ENCODE data around the gene AKAP6.

AKAP6 gene

DNA sequence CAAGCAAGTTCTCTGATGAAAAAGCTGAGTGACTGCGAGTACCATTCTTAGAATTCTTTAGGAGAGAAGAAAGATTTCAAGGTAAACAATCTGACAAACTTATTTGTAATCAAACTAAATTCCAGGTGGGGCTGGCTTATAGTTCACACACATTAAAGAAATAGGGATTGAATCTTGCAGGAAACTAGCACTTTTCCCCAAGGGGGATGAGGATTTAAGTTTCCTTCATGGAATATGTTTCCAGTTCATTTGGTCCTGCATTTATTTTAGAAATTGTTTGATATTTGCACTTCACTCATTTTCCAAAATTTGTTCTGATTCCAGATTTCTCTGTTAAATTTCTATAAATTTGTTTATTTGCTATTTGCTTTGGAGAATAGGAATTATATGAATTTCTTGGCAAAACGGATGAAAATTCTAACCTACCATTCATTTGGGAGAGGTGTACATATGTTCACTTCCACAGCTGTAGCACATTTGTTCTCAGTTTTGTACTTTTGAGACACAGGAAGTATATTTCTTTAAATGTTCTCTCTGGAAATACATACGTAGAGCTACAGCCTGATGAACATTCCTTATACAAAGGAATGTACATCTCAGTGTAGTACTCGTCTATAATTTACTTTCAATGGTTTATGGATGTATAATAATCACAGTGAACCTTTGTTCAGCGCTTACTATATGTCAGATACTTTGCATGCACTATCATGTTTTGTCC is 145.5 kb downstream of the AKAP6 start:
- H3K27ac ChIP-seq (ENCODE audit: low read length): no peak overlapping the region

DNA sequence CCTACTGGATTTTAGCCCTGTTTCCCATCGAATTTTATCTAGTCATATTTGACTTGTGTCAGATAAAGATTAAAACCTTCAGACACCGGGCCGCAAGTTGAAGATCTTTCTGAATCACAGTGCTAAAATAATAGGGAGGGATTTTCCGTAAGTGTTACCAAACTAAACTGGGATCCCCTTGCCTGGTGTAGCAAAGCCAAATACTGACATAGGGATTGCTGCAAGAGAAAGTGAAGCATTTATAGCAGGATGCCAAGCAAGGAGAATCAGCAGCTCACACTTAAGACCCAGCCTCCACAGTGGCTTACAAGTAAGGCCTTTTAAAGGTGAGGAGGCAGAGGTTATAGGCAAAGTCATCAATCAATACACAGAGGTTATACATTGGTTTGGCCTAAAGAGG is 147.4 kb downstream of the AKAP6 start:
- no peak overlapping the region for H3K27ac ChIP-seq (ENCODE audit: low read length)
- H3K9ac ChIP-seq (ENCODE audit: low read depth, low read length): no peak overlapping the region
- peaks cover 15% of the 10 kb centered on the region for H3K4me1 ChIP-seq (ENCODE audit: insufficient read depth, low read length)
- no peaks in the 10 kb centered on the region for H3K27me3 ChIP-seq (ENCODE audit: insufficient read depth, low read length)
- no peak overlapping the region for H3K4me3 ChIP-seq (ENCODE audit: low read length)
- H3K36me3 ChIP-seq (ENCODE audit: insufficient read depth, low read depth, low read length): no peaks in the 10 kb centered on the region
- no peaks in the 10 kb centered on the region for H3K9me3 ChIP-seq (ENCODE audit: insufficient read depth, low read depth, low read length)

More for the DNA sequence above, 145.5 kb downstream of the AKAP6 start:
- peaks cover 15% of the 10 kb centered on the region for H3K4me1 ChIP-seq (ENCODE audit: insufficient read depth, low read length)
- no peaks in the 10 kb centered on the region for H3K36me3 ChIP-seq (ENCODE audit: insufficient read depth, low read depth, low read length)
- H3K27me3 ChIP-seq (ENCODE audit: insufficient read depth, low read length): no peaks in the 10 kb centered on the region
- H3K9me3 ChIP-seq (ENCODE audit: insufficient read depth, low read depth, low read length): no peaks in the 10 kb centered on the region
- H3K9ac ChIP-seq (ENCODE audit: low read depth, low read length): no peak overlapping the region
- H3K4me3 ChIP-seq (ENCODE audit: low read length): no peak overlapping the region

DNA sequence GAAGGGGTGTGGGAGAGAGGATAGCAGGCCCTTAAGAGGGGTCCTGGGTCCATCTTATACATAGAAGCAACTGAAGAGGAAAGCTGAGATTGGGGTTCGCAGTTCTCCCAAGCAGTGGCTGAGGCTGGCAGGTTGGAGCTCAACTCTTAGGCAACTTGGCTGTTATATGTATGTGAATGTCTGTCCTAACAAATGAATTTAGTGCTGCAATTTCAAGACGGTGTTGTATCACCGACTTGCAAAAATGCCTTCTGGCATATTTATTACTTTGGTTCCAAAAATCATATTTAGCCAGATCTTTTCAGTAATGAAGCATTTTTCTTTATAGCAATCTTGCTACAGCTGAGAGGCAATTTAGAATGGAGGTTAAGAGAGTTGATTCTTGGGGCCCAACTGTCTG is 148.3 kb downstream of the AKAP6 start:
- H3K36me3 ChIP-seq (ENCODE audit: insufficient read depth, low read depth, low read length): no peaks in the 10 kb centered on the region
- H3K9ac ChIP-seq (ENCODE audit: low read depth, low read length): no peak overlapping the region
- no peak overlapping the region for H3K27ac ChIP-seq (ENCODE audit: low read length)
- H3K27me3 ChIP-seq (ENCODE audit: insufficient read depth, low read length): no peaks in the 10 kb centered on the region
- H3K4me3 ChIP-seq (ENCODE audit: low read length): no peak overlapping the region
- no peaks in the 10 kb centered on the region for H3K9me3 ChIP-seq (ENCODE audit: insufficient read depth, low read depth, low read length)
- H3K4me1 ChIP-seq (ENCODE audit: insufficient read depth, low read length): peaks cover 11% of the 10 kb centered on the region

DNA sequence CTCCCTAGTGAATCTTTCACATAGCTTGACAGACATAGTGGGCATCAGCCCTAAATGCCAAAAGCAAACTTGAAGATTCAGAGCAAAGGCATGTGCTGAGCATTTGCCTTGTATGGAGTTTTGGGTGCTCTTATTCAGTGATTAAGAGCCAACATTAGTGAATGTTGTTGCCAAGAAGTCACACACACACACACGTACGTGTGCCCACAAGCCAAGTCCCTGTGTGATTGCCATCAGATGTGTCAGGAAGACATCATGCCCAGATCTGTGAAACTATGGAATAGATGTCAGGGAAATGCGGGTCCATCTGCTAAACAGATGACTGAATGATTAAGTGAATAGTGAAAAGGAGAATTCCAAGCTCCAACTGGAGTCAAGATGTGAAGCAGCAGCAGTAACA is 149.0 kb downstream of the AKAP6 start:
- Histone ChIP-seq H3K9ac (ENCODE audit: low read depth, low read length) (no peak overlapping the region), H3K27ac (ENCODE audit: low read length) (no peak overlapping the region), H3K4me3 (ENCODE audit: low read length) (no peak overlapping the region), H3K36me3 (ENCODE audit: insufficient read depth, low read depth, low read length) (no peaks in the 10 kb centered on the region), H3K9me3 (ENCODE audit: insufficient read depth, low read depth, low read length) (no peaks in the 10 kb centered on the region), H3K4me1 (ENCODE audit: insufficient read depth, low read length) (peaks cover 5% of the 10 kb centered on the region), H3K27me3 (ENCODE audit: insufficient read depth, low read length) (no peaks in the 10 kb centered on the region)

DNA sequence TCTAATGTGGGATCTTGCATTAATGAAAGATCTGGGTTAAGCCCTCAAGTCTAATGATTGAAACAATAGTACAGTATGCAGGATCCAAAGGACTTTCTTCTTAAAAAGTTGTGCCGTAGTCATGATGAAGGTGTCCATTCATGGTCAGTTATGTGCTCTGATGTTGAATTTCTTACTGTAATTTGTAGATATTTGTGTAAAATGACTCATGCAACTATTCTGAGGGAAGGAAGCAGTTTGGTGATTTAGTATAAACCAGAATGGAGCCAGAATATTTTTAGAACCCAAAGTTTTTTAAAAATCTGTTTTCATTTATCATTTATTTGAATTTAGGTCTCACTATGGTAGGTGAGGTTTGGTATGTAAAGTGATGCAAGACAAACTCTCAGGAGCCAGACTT is 151.2 kb downstream of the AKAP6 start:
- no peak overlapping the region for H3K27ac ChIP-seq (ENCODE audit: low read length)
- no peak overlapping the region for H3K9ac ChIP-seq (ENCODE audit: low read depth, low read length)
- no peaks in the 10 kb centered on the region for H3K36me3 ChIP-seq (ENCODE audit: insufficient read depth, low read depth, low read length)
- no peaks in the 10 kb centered on the region for H3K27me3 ChIP-seq (ENCODE audit: insufficient read depth, low read length)
- H3K4me1 ChIP-seq (ENCODE audit: insufficient read depth, low read length): no peaks in the 10 kb centered on the region
- H3K4me3 ChIP-seq (ENCODE audit: low read length): no peak overlapping the region
- H3K9me3 ChIP-seq (ENCODE audit: insufficient read depth, low read depth, low read length): no peaks in the 10 kb centered on the region

DNA sequence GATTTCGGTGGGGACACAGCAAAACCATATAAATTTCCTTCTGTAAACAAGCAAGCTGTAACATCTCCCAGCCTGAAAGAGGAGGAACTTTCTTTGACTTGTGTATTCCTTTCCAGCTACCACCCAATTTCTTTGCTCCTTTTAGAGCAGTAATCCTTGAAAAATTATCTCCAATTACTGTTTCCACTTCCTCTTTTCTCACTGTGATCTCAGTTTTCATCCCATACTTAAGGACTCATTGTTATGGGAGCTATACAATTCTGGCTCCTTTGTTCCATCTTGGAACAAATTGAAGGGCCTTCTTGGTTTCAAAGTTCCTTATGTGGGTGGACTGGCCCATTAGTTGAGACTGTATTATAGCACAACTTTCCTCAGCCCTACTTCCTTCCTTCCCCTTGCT is 152.6 kb downstream of the AKAP6 start:
- Histone ChIP-seq H3K36me3 (ENCODE audit: insufficient read depth, low read depth, low read length) (no peaks in the 10 kb centered on the region), H3K9ac (ENCODE audit: low read depth, low read length) (no peak overlapping the region), H3K4me1 (ENCODE audit: insufficient read depth, low read length) (no peaks in the 10 kb centered on the region), H3K27me3 (ENCODE audit: insufficient read depth, low read length) (no peaks in the 10 kb centered on the region), H3K27ac (ENCODE audit: low read length) (no peak overlapping the region), H3K9me3 (ENCODE audit: insufficient read depth, low read depth, low read length) (no peaks in the 10 kb centered on the region), H3K4me3 (ENCODE audit: low read length) (no peak overlapping the region)

DNA sequence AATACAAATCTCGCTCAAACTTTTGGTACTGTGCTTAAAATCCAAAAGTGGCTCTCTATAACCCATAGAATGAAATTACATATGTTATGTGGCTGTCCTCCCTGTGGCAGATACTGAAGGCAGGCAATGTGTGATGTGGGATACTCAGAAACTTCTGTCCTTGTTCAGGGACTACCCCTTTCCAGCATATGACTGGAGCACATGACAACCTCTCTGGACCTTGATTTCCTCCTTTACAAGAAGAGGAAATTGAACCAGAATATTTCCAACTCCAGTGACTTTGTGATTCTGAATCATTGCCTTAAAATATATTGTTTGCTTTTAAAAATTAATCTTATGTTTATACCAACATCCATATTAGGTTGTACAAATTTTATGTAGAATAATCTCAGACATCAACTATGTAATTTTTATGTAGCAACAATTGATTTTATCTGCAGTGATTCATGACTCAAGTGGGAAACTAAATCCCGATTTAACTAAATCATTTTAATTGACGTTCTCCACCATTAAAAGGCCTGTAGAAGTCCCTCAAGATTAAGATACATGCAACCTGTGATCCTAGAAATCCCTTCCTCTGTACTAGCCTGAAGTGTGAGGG is 162.4 kb downstream of the AKAP6 start:
- no peaks in the 10 kb centered on the region for H3K4me1 ChIP-seq (ENCODE audit: insufficient read depth, low read length)
- no peaks in the 10 kb centered on the region for H3K27me3 ChIP-seq (ENCODE audit: insufficient read depth, low read length)
- H3K4me3 ChIP-seq (ENCODE audit: low read length): no peak overlapping the region
- no peaks in the 10 kb centered on the region for H3K9me3 ChIP-seq (ENCODE audit: insufficient read depth, low read depth, low read length)
- H3K9ac ChIP-seq (ENCODE audit: low read depth, low read length): no peak overlapping the region
- H3K36me3 ChIP-seq (ENCODE audit: insufficient read depth, low read depth, low read length): no peaks in the 10 kb centered on the region
- no peak overlapping the region for H3K27ac ChIP-seq (ENCODE audit: low read length)

DNA sequence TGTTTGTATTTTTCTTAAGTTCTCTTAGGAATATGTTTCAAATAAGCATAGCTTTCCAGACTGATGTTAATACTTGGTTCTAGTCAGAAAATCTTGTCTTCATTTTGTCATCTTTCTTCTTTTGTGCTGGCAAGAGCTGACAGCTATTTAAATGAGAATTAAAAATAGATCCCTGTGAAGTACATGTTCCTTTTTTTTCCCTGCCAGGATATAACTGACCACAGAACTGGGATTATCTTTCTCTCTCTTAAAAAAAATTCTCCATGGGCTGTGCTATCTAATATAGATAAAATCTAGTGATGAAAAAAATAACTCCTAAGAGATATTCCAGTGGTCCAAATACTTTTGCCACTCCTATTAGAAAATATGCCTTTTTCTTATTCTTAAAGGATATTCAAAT is 163.4 kb downstream of the AKAP6 start:
- H3K9me3 ChIP-seq (ENCODE audit: insufficient read depth, low read depth, low read length): no peaks in the 10 kb centered on the region
- no peaks in the 10 kb centered on the region for H3K36me3 ChIP-seq (ENCODE audit: insufficient read depth, low read depth, low read length)
- H3K27me3 ChIP-seq (ENCODE audit: insufficient read depth, low read length): no peaks in the 10 kb centered on the region
- H3K27ac ChIP-seq (ENCODE audit: low read length): no peak overlapping the region
- H3K4me3 ChIP-seq (ENCODE audit: low read length): no peak overlapping the region
- no peak overlapping the region for H3K9ac ChIP-seq (ENCODE audit: low read depth, low read length)
- no peaks in the 10 kb centered on the region for H3K4me1 ChIP-seq (ENCODE audit: insufficient read depth, low read length)

DNA sequence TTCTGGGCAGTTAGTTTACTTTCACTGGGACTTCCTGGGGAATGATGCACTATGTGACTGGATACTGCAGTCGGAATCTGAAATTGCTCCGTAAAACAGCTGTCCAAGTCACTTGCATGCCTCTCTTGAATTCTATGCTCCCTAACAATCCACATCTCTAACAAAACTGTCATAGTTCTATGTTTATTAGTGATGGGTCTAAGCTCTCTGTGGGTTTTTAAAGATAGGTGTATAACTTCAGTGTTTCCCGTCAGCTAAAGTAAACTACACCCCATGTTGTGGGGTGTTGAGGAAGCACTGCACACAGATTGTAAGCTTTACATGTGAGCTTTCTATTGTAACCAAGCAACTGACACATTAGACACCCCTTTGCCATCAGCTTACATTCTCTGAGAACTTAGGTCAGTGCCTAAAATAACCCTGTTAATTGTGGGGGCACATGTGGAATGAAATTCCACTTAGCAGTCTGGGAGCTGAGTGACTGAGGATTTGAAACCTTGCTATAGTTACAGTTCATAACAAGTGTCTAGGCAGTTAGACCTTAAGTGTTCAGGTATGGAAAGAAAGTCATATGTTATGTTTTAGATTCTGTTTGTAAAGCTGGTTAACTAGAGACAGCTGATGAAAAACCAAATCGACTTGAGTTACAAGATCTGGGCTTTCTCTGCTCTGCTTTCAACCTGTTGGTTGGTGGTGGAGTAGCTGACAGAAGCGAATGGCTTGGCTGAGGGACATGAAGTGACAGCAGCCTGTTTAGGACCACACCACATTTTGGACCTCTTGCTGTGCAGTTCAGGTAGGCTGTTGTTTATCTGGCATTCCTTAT is 165.7 kb downstream of the AKAP6 start:
- no peak overlapping the region for H3K9ac ChIP-seq (ENCODE audit: low read depth, low read length)
- H3K27ac ChIP-seq (ENCODE audit: low read length): no peak overlapping the region
- H3K36me3 ChIP-seq (ENCODE audit: insufficient read depth, low read depth, low read length): no peaks in the 10 kb centered on the region
- no peaks in the 10 kb centered on the region for H3K9me3 ChIP-seq (ENCODE audit: insufficient read depth, low read depth, low read length)
- H3K27me3 ChIP-seq (ENCODE audit: insufficient read depth, low read length): no peaks in the 10 kb centered on the region
- no peaks in the 10 kb centered on the region for H3K4me1 ChIP-seq (ENCODE audit: insufficient read depth, low read length)
- H3K4me3 ChIP-seq (ENCODE audit: low read length): no peak overlapping the region

DNA sequence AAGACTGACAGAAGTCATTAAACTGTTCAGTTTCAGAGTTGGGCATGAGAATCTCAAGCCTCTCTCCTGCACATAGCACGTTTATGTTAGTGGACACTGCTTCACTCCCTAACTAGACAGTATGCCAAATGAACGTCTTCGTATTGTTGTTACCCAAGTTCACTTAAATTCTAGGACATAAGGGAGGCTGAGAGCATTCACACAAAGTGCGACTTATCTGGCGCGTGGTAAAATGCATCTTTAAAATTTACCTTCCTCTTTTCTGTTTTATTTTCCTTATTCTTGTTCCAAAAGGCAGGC is 166.3 kb downstream of the AKAP6 start:
- Histone ChIP-seq H3K9ac (ENCODE audit: low read depth, low read length) (no peak overlapping the region), H3K27me3 (ENCODE audit: insufficient read depth, low read length) (no peaks in the 10 kb centered on the region), H3K4me1 (ENCODE audit: insufficient read depth, low read length) (no peaks in the 10 kb centered on the region), H3K36me3 (ENCODE audit: insufficient read depth, low read depth, low read length) (no peaks in the 10 kb centered on the region), H3K27ac (ENCODE audit: low read length) (no peak overlapping the region), H3K4me3 (ENCODE audit: low read length) (no peak overlapping the region), H3K9me3 (ENCODE audit: insufficient read depth, low read depth, low read length) (no peaks in the 10 kb centered on the region)

DNA sequence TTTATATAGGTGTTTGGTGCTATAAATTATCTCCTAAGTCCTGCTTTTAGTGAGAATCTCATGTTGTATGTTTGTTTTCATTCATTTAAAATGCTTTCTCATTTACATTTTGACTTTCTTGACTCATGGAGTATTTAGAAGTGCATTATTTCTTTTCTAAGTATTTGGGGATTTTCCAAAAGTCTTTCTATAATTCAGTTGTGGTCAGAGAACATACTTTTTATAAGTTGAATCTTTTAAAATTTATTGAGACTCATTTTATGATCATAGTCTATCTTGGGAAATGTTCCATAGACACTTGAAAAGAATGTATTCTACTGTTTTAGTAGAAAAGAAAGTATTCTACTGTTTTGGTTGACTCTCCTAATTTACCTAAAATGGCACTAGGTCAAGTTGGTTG is 168.2 kb downstream of the AKAP6 start:
- Histone ChIP-seq H3K4me1 (ENCODE audit: insufficient read depth, low read length) (no peaks in the 10 kb centered on the region), H3K27ac (ENCODE audit: low read length) (no peak overlapping the region), H3K9ac (ENCODE audit: low read depth, low read length) (no peak overlapping the region), H3K27me3 (ENCODE audit: insufficient read depth, low read length) (no peaks in the 10 kb centered on the region), H3K4me3 (ENCODE audit: low read length) (no peak overlapping the region), H3K9me3 (ENCODE audit: insufficient read depth, low read depth, low read length) (no peaks in the 10 kb centered on the region), H3K36me3 (ENCODE audit: insufficient read depth, low read depth, low read length) (no peaks in the 10 kb centered on the region)

Data from iPS-20b (cell line).